Liver (tissue), 9 donors: Measurements from ENCODE around the gene F13A1. TPM values are rescaled to one million over a fixed set of nuclear protein-coding genes. Genes with fewer than 3 reads are reported as not detected.

Experiments used
- DNase-seq: peaks from one replicate; pipeline ENCODE4 v3.0.0-alpha.2; 2017; ENCODE audit warnings: low spot score
- H3K27ac ChIP-seq, 2 donors: one replicate each; pipeline ENCODE4 v1.7.0; 2013; ENCODE audit warnings: inconsistent platforms in 2 of 2, low read length in 2 of 2, control low read depth in 1 of 2, low read depth in 1 of 2, mild to moderate bottlenecking in 1 of 2
- H3K27me3 ChIP-seq, 4 donors: one replicate each; pipeline versions ENCODE4 v1.6.1 to v1.7.0; 2013; ENCODE audit warnings: low read length in 3 of 4, inconsistent platforms in 1 of 4, mild to moderate bottlenecking in 1 of 4, moderate library complexity in 1 of 4; ENCODE audit not compliant: control insufficient read depth in 4 of 4, insufficient read depth in 4 of 4
- H3K36me3 ChIP-seq, 4 donors: one replicate each; pipeline versions ENCODE4 v1.6.1 to v1.7.0; 2013; ENCODE audit warnings: low read length in 3 of 4, mild to moderate bottlenecking in 3 of 4, low read depth in 1 of 4, moderate library complexity in 1 of 4; ENCODE audit not compliant: control insufficient read depth in 4 of 4, insufficient read depth in 3 of 4
- H3K4me1 ChIP-seq, 4 donors: one replicate each; pipeline versions ENCODE4 v1.6.1 to v1.7.0; 2013; ENCODE audit warnings: low read length in 3 of 4, mild to moderate bottlenecking in 3 of 4, moderate library complexity in 1 of 4; ENCODE audit not compliant: control insufficient read depth in 4 of 4, insufficient read depth in 4 of 4
- H3K4me3 ChIP-seq, 3 donors: one replicate each; pipeline versions ENCODE4 v1.6.1 to v1.7.0; 2013; ENCODE audit warnings: low read length in 3 of 3, control low read depth in 1 of 3, low read depth in 1 of 3, mild to moderate bottlenecking in 1 of 3
- H3K9ac ChIP-seq, 2 donors: one replicate each; pipeline ENCODE4 v1.7.0; 2013; ENCODE audit warnings: low read length in 2 of 2, mild to moderate bottlenecking in 2 of 2, moderate library complexity in 2 of 2, control low read depth in 1 of 2, low read depth in 1 of 2
- H3K9me3 ChIP-seq, 4 donors: one replicate each; pipeline versions ENCODE4 v1.6.1 to v1.7.0; 2013; ENCODE audit warnings: low read length in 3 of 4; ENCODE audit not compliant: control insufficient read depth in 4 of 4
- EGR1 ChIP-seq, 2 donors: IDR thresholded peaks; 2 replicates each; pipeline ENCODE4 v1.6.1; 2016 to 2018; ENCODE audit warnings: antibody characterized with exemption in 2 of 2, low read depth in 2 of 2
- FOXA1 ChIP-seq: IDR thresholded peaks from 2 replicates; pipeline ENCODE4 v1.6.1; 2016; ENCODE audit warnings: antibody characterized with exemption
- FOXA2 ChIP-seq: IDR thresholded peaks from 2 replicates; pipeline ENCODE4 v1.6.1; 2016; ENCODE audit warnings: antibody characterized with exemption
- GABPA ChIP-seq, 2 donors: IDR thresholded peaks in 1 of 2; conservative IDR thresholded peaks in 1 of 2; 2 replicates each; pipeline ENCODE4 v1.6.1; 2016; ENCODE audit warnings: antibody characterized with exemption in 2 of 2, mild to moderate bottlenecking in 1 of 2, moderate library complexity in 1 of 2
- HNF4A ChIP-seq, 2 donors: conservative IDR thresholded peaks; 2 replicates each; pipeline ENCODE4 v1.6.1; 2016; ENCODE audit warnings: antibody characterized with exemption in 2 of 2, mild to moderate bottlenecking in 2 of 2
- HNF4G ChIP-seq: IDR thresholded peaks from 2 replicates; pipeline ENCODE4 v1.6.1; 2016; ENCODE audit warnings: antibody characterized with exemption
- JUND ChIP-seq, 2 donors: IDR thresholded peaks; 2 replicates each; pipeline ENCODE4 v1.6.1; 2016; ENCODE audit warnings: antibody characterized with exemption in 2 of 2
- NR2F2 ChIP-seq: IDR thresholded peaks from 2 replicates; pipeline ENCODE4 v1.6.1; 2016; ENCODE audit warnings: antibody characterized with exemption
- RAD21 ChIP-seq, 2 donors: IDR thresholded peaks; 2 replicates each; pipeline ENCODE4 v1.6.1; 2016; ENCODE audit warnings: antibody characterized with exemption in 2 of 2, mild to moderate bottlenecking in 2 of 2
- RXRA ChIP-seq, 2 donors: IDR thresholded peaks; 2 replicates each; pipeline ENCODE4 v1.6.1; 2017 to 2018; ENCODE audit warnings: antibody characterized with exemption in 2 of 2, mild to moderate bottlenecking in 1 of 2
- SP1 ChIP-seq: IDR thresholded peaks from 2 replicates; pipeline ENCODE4 v1.6.1; 2018; ENCODE audit warnings: antibody characterized with exemption, mild to moderate bottlenecking
- TAF1 ChIP-seq: conservative IDR thresholded peaks from 2 replicates; pipeline ENCODE4 v1.6.1; 2016; ENCODE audit warnings: antibody characterized with exemption, mild to moderate bottlenecking
- YY1 ChIP-seq: IDR thresholded peaks from 2 replicates; pipeline ENCODE4 v1.6.1; 2016; ENCODE audit warnings: antibody characterized with exemption, mild to moderate bottlenecking
- WGBS: extraction: QIAGEN DNeasy Blood & Tissue Kit; methylation state at CpG from one replicate; pipeline ENCODE4 v1.1.7; 2013; 5-methylcytosine and 5-hydroxymethylcytosine counted together
- polyA plus RNA-seq, 2 donors: library from polyadenylated mRNA; stranded (reverse) in 1 of 2; unstranded in 1 of 2; fragments of 200-250 nt in 1 of 2; fragments of >200 nt in 1 of 2; fragmentation: Nextera tagmentation in 1 of 2; extraction: Ambion mirVana in 1 of 2; gene quantifications; one replicate each; pipeline versions ENCODE4 v1.2.1 to v1.2.3, GENCODE V29; 2013 to 2015
- total RNA-seq, 2 donors: library from RNA; depleted of rRNA; stranded (reverse); fragments of >200 nt; gene quantifications; one replicate each; pipeline ENCODE4 v1.2.3, GENCODE V29; 2014
- TF ChIP-seq, protein P1 (sequence below): IDR thresholded peaks from 2 replicates; pipeline ENCODE4 v1.6.1; 2016; ENCODE audit warnings: antibody characterized with exemption, mild to moderate bottlenecking
- TF ChIP-seq, protein P2 (sequence below): IDR thresholded peaks from 2 replicates; pipeline ENCODE4 v1.6.1; 2016; ENCODE audit warnings: antibody characterized with exemption
- TF ChIP-seq, protein P3 (sequence below): IDR thresholded peaks from 2 replicates; pipeline ENCODE4 v1.6.1; 2016; ENCODE audit warnings: antibody characterized with exemption
- TF ChIP-seq, protein P4 (sequence below): fragments of 150-350 bp; IDR thresholded peaks from 2 replicates; pipeline ENCODE4 v1.5.1; 2017; ENCODE audit warnings: improper control_type of control experiment, low read depth, low read length; ENCODE audit not compliant: missing input control
- donor health status: healthy.
- donor health status: healthy.
- donor health status: healthy.
- donor health status: healthy.
- donor health status: healthy.

F13A1 gene
- total and polyA plus RNA-seq, 4 donors: 0.46 to 18.3 (median 5.1) TPM

DNA sequence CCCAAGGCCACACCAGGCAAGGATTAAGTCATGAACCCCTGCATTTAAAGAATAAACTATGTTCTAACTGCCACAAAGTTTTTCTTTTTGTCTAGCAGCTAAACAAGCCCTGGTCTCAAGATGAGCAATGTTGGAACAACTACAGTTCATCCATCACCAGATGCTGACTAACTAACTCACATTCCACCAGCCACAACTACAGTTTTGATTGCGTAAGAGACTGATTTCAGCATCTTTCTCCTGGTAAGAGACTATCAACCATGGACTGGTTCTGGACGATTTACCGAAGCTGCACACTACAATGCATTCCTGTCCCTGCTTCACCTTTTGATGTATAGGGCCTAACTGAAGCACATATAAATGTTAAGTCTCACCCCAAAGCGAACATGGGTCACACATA, 43.0 kb downstream of the F13A1 start (continued):
- TF ChIP-seq, protein P1, sequence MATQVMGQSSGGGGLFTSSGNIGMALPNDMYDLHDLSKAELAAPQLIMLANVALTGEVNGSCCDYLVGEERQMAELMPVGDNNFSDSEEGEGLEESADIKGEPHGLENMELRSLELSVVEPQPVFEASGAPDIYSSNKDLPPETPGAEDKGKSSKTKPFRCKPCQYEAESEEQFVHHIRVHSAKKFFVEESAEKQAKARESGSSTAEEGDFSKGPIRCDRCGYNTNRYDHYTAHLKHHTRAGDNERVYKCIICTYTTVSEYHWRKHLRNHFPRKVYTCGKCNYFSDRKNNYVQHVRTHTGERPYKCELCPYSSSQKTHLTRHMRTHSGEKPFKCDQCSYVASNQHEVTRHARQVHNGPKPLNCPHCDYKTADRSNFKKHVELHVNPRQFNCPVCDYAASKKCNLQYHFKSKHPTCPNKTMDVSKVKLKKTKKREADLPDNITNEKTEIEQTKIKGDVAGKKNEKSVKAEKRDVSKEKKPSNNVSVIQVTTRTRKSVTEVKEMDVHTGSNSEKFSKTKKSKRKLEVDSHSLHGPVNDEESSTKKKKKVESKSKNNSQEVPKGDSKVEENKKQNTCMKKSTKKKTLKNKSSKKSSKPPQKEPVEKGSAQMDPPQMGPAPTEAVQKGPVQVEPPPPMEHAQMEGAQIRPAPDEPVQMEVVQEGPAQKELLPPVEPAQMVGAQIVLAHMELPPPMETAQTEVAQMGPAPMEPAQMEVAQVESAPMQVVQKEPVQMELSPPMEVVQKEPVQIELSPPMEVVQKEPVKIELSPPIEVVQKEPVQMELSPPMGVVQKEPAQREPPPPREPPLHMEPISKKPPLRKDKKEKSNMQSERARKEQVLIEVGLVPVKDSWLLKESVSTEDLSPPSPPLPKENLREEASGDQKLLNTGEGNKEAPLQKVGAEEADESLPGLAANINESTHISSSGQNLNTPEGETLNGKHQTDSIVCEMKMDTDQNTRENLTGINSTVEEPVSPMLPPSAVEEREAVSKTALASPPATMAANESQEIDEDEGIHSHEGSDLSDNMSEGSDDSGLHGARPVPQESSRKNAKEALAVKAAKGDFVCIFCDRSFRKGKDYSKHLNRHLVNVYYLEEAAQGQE: no peak
- TF ChIP-seq, protein P2, sequence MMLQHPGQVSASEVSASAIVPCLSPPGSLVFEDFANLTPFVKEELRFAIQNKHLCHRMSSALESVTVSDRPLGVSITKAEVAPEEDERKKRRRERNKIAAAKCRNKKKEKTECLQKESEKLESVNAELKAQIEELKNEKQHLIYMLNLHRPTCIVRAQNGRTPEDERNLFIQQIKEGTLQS: no peak
- TF ChIP-seq FOXA1: no peak
- TF ChIP-seq SP1: no peak
- TF ChIP-seq HNF4A (conservative IDR thresholded peaks at IDR 0.05): no peak
- no peak for TF ChIP-seq YY1

DNA sequence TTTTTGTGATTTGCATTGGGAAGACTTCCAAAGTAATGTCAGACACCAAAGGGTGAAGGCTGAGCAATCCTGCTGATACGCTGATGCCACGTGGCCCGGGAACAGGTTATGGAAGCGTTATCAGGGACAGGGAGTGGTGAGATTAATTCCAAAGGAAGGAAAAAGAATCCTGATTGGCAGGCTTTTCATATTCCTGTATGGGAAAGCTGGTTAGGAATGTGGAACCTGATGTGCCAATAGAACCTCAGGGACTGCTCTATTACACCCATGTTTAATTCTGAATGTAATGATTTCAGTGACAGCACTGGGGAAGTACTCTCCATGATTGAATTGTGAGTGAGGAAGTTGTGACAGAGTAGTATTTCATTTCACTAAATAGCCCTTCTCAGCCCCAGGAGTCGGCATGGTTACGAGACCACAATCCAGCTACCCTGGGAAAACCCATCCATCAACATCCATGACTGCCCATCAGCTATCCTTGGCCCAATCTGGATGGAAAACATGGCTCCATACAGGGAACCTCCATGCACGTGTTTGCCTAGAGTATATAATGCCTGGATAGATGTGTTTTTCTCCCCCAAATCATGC, 49.4 kb downstream of the F13A1 start:
- DNase-seq: no peak
- 73% methylated on average over 7 of the region's 7 CpGs for WGBS
- Histone ChIP-seq H3K27me3 (peaks cover 0 to 5% (median 0%) of the 10 kb centered on the region in 4 donors), H3K4me3 (no peak overlapping the region), H3K27ac (no peak overlapping the region), H3K9me3 (no peaks in the 10 kb centered on the region), H3K4me1 (no peaks in the 10 kb centered on the region), H3K36me3 (no peaks in the 10 kb centered on the region), H3K9ac (no peak overlapping the region)
- no peak for TF ChIP-seq YY1
- TF ChIP-seq FOXA2: no peak
- TF ChIP-seq TAF1: no peak
- TF ChIP-seq, protein P3, sequence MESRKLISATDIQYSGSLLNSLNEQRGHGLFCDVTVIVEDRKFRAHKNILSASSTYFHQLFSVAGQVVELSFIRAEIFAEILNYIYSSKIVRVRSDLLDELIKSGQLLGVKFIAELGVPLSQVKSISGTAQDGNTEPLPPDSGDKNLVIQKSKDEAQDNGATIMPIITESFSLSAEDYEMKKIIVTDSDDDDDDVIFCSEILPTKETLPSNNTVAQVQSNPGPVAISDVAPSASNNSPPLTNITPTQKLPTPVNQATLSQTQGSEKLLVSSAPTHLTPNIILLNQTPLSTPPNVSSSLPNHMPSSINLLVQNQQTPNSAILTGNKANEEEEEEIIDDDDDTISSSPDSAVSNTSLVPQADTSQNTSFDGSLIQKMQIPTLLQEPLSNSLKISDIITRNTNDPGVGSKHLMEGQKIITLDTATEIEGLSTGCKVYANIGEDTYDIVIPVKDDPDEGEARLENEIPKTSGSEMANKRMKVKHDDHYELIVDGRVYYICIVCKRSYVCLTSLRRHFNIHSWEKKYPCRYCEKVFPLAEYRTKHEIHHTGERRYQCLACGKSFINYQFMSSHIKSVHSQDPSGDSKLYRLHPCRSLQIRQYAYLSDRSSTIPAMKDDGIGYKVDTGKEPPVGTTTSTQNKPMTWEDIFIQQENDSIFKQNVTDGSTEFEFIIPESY: no peak
- TF ChIP-seq HNF4A (conservative IDR thresholded peaks at IDR 0.05): no peak
- TF ChIP-seq GABPA (IDR thresholded peaks at IDR 0.05 in 1 of 2, conservative IDR thresholded peaks at IDR 0.05 in 1 of 2): no peak
- TF ChIP-seq EGR1 (IDR thresholded peaks at IDR 0.05; ENCODE audit: low read depth in 2 of 2): no peak
- TF ChIP-seq NR2F2: no peak

DNA sequence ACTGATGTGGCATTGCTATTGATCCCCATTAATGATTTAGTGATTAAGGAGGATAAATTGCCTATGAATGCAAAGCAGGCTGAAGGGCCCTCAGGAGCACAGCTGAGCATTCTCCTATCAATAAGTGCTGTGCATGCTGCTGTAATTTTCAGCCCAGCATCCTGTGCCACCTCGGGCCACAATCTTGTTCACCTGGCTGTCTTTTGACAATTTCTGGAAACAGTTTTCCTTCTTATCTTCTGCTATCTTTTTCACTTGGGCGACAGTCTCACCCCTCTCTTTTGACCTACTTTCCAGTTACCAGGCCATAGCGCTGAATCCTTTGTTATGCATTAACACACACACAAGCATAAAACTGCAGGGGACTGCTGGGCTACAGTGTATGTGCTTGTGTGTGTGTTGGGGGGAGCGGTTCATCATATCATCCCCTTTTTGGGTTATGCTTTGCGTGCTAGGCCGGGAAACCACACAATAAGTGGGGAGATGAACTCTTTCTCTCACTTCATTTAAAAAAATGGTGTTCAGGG, 60.2 kb downstream of the F13A1 start:
- Histone ChIP-seq H3K4me1 (no peaks in the 10 kb centered on the region), H3K9me3 (no peaks in the 10 kb centered on the region), H3K27ac (no peak overlapping the region), H3K9ac (no peak overlapping the region), H3K27me3 (peaks cover 0 to 7% (median 0%) of the 10 kb centered on the region in 4 donors), H3K36me3 (no peaks in the 10 kb centered on the region), H3K4me3 (no peak overlapping the region)
- no peak for DNase-seq
- 87% methylated on average over 6 of the region's 6 CpGs for WGBS
- TF ChIP-seq RXRA (IDR thresholded peaks at IDR 0.05): no peak
- no peak for TF ChIP-seq EGR1 (IDR thresholded peaks at IDR 0.05; ENCODE audit: low read depth in 2 of 2)
- no peak for TF ChIP-seq NR2F2
- TF ChIP-seq SP1: no peak
- no peak for TF ChIP-seq RAD21 (IDR thresholded peaks at IDR 0.05)
- TF ChIP-seq, protein P3: no peak
- TF ChIP-seq GABPA (IDR thresholded peaks at IDR 0.05 in 1 of 2, conservative IDR thresholded peaks at IDR 0.05 in 1 of 2): no peak
- TF ChIP-seq HNF4G: no peak
- TF ChIP-seq, protein P2: no peak
- no peak for TF ChIP-seq TAF1
- no peak for TF ChIP-seq FOXA1
- TF ChIP-seq FOXA2: no peak
- TF ChIP-seq, protein P4, sequence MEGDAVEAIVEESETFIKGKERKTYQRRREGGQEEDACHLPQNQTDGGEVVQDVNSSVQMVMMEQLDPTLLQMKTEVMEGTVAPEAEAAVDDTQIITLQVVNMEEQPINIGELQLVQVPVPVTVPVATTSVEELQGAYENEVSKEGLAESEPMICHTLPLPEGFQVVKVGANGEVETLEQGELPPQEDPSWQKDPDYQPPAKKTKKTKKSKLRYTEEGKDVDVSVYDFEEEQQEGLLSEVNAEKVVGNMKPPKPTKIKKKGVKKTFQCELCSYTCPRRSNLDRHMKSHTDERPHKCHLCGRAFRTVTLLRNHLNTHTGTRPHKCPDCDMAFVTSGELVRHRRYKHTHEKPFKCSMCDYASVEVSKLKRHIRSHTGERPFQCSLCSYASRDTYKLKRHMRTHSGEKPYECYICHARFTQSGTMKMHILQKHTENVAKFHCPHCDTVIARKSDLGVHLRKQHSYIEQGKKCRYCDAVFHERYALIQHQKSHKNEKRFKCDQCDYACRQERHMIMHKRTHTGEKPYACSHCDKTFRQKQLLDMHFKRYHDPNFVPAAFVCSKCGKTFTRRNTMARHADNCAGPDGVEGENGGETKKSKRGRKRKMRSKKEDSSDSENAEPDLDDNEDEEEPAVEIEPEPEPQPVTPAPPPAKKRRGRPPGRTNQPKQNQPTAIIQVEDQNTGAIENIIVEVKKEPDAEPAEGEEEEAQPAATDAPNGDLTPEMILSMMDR: no peak
- TF ChIP-seq YY1: no peak
- no peak for TF ChIP-seq JUND (IDR thresholded peaks at IDR 0.05)
